Esophagus squamous epithelium (tissue), 4 donors: ENCODE results near the gene UBE2J2.

Experiments
- POLR2A ChIP-seq, 4 donors: fragments of 450-650 bp; IDR thresholded peaks; one replicate each; pipeline ENCODE4 v1.6.1; 2017; ENCODE audit warnings: antibody characterized with exemption in 4 of 4, mild to moderate bottlenecking in 4 of 4, moderate library complexity in 3 of 4
- TF ChIP-seq, protein P1 (sequence below), 6 experiments: fragments of 450-650 bp in 4 of 6; fragments of 200-600 bp in 2 of 6; sonication (generic) in 2 of 6; IDR thresholded peaks; one replicate each; pipeline ENCODE4 v1.5.1; 2016 to 2019; ENCODE audit warnings: antibody characterized with exemption in 6 of 6, mild to moderate bottlenecking in 4 of 6, moderate library complexity in 4 of 6

DNA sequence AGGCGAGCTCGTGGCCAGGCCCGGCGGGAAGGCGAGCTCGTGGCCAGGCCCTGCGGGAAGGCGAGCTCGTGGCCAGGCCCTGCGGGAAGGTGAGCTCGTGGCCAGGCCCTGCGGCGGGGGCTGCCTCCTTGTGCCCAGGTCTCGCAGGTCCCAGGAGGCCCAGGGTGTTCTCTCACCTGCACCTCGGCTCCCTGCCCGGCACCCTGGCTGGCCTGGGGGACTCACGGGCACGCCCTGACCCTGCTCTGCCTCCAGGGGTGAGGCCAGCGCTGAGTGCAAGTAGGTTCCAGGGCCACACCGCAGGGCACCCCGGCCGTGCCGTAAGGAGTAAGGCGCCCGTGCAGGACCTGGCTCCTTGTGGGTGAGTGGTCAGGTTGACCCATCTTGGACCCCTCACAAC is 46.3 kb downstream of the UBE2J2 start:
- no peak for TF ChIP-seq POLR2A (IDR thresholded peaks at IDR 0.05)
- TF ChIP-seq, protein P1, sequence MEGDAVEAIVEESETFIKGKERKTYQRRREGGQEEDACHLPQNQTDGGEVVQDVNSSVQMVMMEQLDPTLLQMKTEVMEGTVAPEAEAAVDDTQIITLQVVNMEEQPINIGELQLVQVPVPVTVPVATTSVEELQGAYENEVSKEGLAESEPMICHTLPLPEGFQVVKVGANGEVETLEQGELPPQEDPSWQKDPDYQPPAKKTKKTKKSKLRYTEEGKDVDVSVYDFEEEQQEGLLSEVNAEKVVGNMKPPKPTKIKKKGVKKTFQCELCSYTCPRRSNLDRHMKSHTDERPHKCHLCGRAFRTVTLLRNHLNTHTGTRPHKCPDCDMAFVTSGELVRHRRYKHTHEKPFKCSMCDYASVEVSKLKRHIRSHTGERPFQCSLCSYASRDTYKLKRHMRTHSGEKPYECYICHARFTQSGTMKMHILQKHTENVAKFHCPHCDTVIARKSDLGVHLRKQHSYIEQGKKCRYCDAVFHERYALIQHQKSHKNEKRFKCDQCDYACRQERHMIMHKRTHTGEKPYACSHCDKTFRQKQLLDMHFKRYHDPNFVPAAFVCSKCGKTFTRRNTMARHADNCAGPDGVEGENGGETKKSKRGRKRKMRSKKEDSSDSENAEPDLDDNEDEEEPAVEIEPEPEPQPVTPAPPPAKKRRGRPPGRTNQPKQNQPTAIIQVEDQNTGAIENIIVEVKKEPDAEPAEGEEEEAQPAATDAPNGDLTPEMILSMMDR (IDR thresholded peaks at IDR 0.05) = no peak
